Pancreas (tissue), 10 donors: ENCODE measurements around the gene VEGFB. TPM values are rescaled to one million over a fixed set of nuclear protein-coding genes. Genes with fewer than 3 reads are reported as not detected.

Experiments
- ATAC-seq, 4 donors: fragments of 200-7000 bp; cut with Tn5 transposase; one replicate each; pipeline versions ENCODE4 v1.8.0 to v1.9.1; 2020; ENCODE audit warnings: mild to moderate bottlenecking in 4 of 4, moderate library complexity in 4 of 4
- DNase-seq, 6 donors: peaks; one replicate each; pipeline ENCODE4 v3.0.0-alpha.2; 2020
- FAIRE-seq: peaks from 2 replicates; lab custom pipeline; 2012; peaks lifted over from hg19 to GRCh38; lab: Jason Lieb, UNC
- H3K27ac ChIP-seq, 4 donors: fragments of 200-600 bp; sonication (generic); 1 replicate in 3 of 4; 2 replicates in 1 of 4; pipeline versions ENCODE4 v1.5.0 to v1.8.0; 2020
- H3K27me3 ChIP-seq, 4 donors: fragments of 200-600 bp; one replicate each; pipeline ENCODE4 v1.8.0; 2021
- H3K36me3 ChIP-seq, 3 donors: fragments of 200-600 bp; sonication (generic) in 1 of 3; one replicate each; pipeline versions ENCODE4 v1.5.0 to v1.8.0; 2020 to 2021
- H3K4me1 ChIP-seq, 3 donors: fragments of 200-600 bp; one replicate each; pipeline ENCODE4 v1.8.0; 2021
- H3K4me3 ChIP-seq, 4 donors: fragments of 200-600 bp; sonication (generic) in 2 of 4; one replicate each; pipeline versions ENCODE4 v1.5.0 to v1.8.0; 2020 to 2021
- H3K9me3 ChIP-seq, 4 donors: fragments of 200-600 bp; one replicate each; pipeline ENCODE4 v1.8.0; 2021
- CTCF ChIP-seq, 4 donors: fragments of 200-600 bp; sonication (generic) in 3 of 4; IDR thresholded peaks; one replicate each; pipeline versions ENCODE4 v1.5.0 to v1.8.0; 2021; ENCODE audit warnings: antibody characterized with exemption in 4 of 4
- WGBS, 2 donors: extraction: QIAGEN DNeasy Blood & Tissue Kit; methylation state at CpG; one replicate each; pipeline ENCODE4 v1.1.7; 2013; 5-methylcytosine and 5-hydroxymethylcytosine counted together
- intact Hi-C, 3 donors: fragments of 100-400 bp; cut with DNase I; formaldehyde crosslinking; loops; one replicate each; pipeline versions ENCODE4 v1.11.1 to v1.14.2; 2022
- polyA plus RNA-seq, 2 donors: library from polyadenylated mRNA; stranded (reverse); fragments of 200-250 nt; gene quantifications; one replicate each; pipeline ENCODE4 v1.2.3, GENCODE V29; 2013
- total RNA-seq, 6 donors: library from RNA; stranded (reverse); fragmentation: NEBNext Ultra II Directional in 4 of 6; extraction: Animal tissue kit (Norgen Biotek cat#: 25700) in 4 of 6; gene quantifications; one replicate each; pipeline versions ENCODE4 v1.2.1 to v1.2.4, GENCODE V29; 2021 to 2023
- donor health status: healthy with polysubstance abuse.
- donor health status: DM: no; HTN: no; CAD: no; lungs with moderate emphysema.
- donor health status: DM: no; HTN: no; CAD: no.
- donor health status: control.
- donor health status: control.
- donor health status: Bipolar disorder and iron deficiency.
- donor health status: DM: yes; HTN: yes; CAD: no.
- donor health status: DM: no; HTN: no; CAD: no.
- donor health status: DM: no; HTN: no; CAD: no.
- donor health status: DM: yes; HTN: yes; CAD: no.

Gene VEGFB
- total and polyA plus RNA-seq, 8 donors, result 54.1 to 115 (median 63.2) TPM

- peak in 4 of 6 donors; percentile 36 to 74 (median 54) for DNase-seq
- TF ChIP-seq CTCF (IDR thresholded peaks at IDR 0.05), result no peak
- peaks cover 0 to 17% (median 15%) of the 10 kb centered on the region in 3 donors for H3K36me3 ChIP-seq
- H3K27ac ChIP-seq, result peak overlapping the region in 3 of 4 donors; percentile 22 to 75 (median 68)
- H3K4me3 ChIP-seq, result peak overlapping the region in 1 of 4 donors; percentile 40
- 78 to 79% methylated on average over 28 to 30 of the region's 30 CpGs for WGBS, 2 donors
- no peak for FAIRE-seq
- peaks cover 0 to 3% (median 0%) of the 10 kb centered on the region in 3 donors for H3K4me1 ChIP-seq
- no peaks in the 10 kb centered on the region for H3K27me3 ChIP-seq
- H3K9me3 ChIP-seq, result no peaks in the 10 kb centered on the region
- intact Hi-C loops, result loop anchor here in 2 of 3 donors (5.0 to 10.0 kb wide), 3 partner anchors 55 to 87 kb away; partner anchors contain the start of gene KCNK4 (in 2 of the 2)
- peak in 3 of 4 donors; percentile 17 to 37 (median 35) for ATAC-seq
These were observed 26.9 kb upstream of the VEGFB start for GRCh38 chr11:64207256-64208085.

GRCh38 chr11:64208086-64208795 is 26.1 kb upstream of the VEGFB start:
- ATAC-seq (no peak), DNase-seq (peak in 2 of 6 donors; percentile 13 to 58), FAIRE-seq (no peak)
- 89 to 91% methylated on average over 23 of the region's 23 CpGs for WGBS, 2 donors
- peaks cover 0 to 3% (median 0%) of the 10 kb centered on the region in 3 donors for H3K4me1 ChIP-seq
- peak overlapping the region in 3 of 4 donors; percentile 22 to 75 (median 68) for H3K27ac ChIP-seq
- intact Hi-C loops, result loop anchor here in 2 of 3 donors (5.0 to 10.0 kb wide), 3 partner anchors 54 to 87 kb away; partner anchors contain the start of gene KCNK4 (in 2 of the 2)
- H3K4me3 ChIP-seq, result peak overlapping the region in 1 of 4 donors; percentile 40
- H3K27me3 ChIP-seq, result no peaks in the 10 kb centered on the region
- no peaks in the 10 kb centered on the region for H3K9me3 ChIP-seq
- peaks cover 0 to 10% (median 9%) of the 10 kb centered on the region in 3 donors for H3K36me3 ChIP-seq
- TF ChIP-seq CTCF (IDR thresholded peaks at IDR 0.05), result no peak

- 88% methylated on average over 18 of the region's 18 CpGs for WGBS, 2 donors
- no peak for ATAC-seq
- DNase-seq, result peak in 2 of 6 donors; percentile 14 to 63
- Histone ChIP-seq H3K4me3 (no peak overlapping the region), H3K27ac (no peak overlapping the region), H3K9me3 (no peaks in the 10 kb centered on the region), H3K27me3 (no peaks in the 10 kb centered on the region), H3K4me1 (peaks cover 0 to 3% (median 0%) of the 10 kb centered on the region in 3 donors), H3K36me3 (peaks cover 0 to 2% (median 2%) of the 10 kb centered on the region in 3 donors)
- no peak for TF ChIP-seq CTCF (IDR thresholded peaks at IDR 0.05)
- intact Hi-C loops, result loop anchor here in 2 of 3 donors (5.0 to 10.0 kb wide), 3 partner anchors 53 to 86 kb away; partner anchors contain the start of gene KCNK4 (in 2 of the 2)
- no peak for FAIRE-seq
These were observed 25.4 kb upstream of the VEGFB start for GRCh38 chr11:64208796-64209562.

- DNase-seq (peak in 1 of 6 donors; percentile 20), FAIRE-seq (no peak), ATAC-seq (no peak)
- 94 to 97% methylated on average over 6 to 8 of the region's 8 CpGs for WGBS, 2 donors
- no peak overlapping the region for H3K4me3 ChIP-seq
- no peak overlapping the region for H3K27ac ChIP-seq
- H3K27me3 ChIP-seq, result no peaks in the 10 kb centered on the region
- intact Hi-C loops, result loop anchor here in 2 of 3 donors (5.0 to 10.0 kb wide), 3 partner anchors 53 to 85 kb away; partner anchors contain the start of gene KCNK4 (in 2 of the 2)
- no peaks in the 10 kb centered on the region for H3K4me1 ChIP-seq
- H3K9me3 ChIP-seq, result no peaks in the 10 kb centered on the region
- no peak for TF ChIP-seq CTCF (IDR thresholded peaks at IDR 0.05)
- H3K36me3 ChIP-seq, result no peaks in the 10 kb centered on the region
These were observed 24.9 kb upstream of the VEGFB start for GRCh38 chr11:64209563-64209843.
